IPS-18c (cell line): Measurements from ENCODE around the gene SLC27A4.

Source experiments
- H3K4me3 ChIP-seq: 2 replicates; pipeline ENCODE4 v1.7.0; 2013; ENCODE audit warnings: low read depth, mild to moderate bottlenecking, low read length, moderate library complexity; ENCODE audit not compliant: insufficient read depth
- H3K9me3 ChIP-seq: one replicate; pipeline ENCODE4 v1.6.1; 2013; ENCODE audit warnings: mild to moderate bottlenecking, low read length, moderate library complexity; ENCODE audit not compliant: control insufficient read depth, insufficient read depth

Gene SLC27A4

GRCh38 chr9:128382261-128382660 is 41.9 kb downstream of the SLC27A4 start:
- Histone ChIP-seq H3K9me3 (peaks cover 2% of the 10 kb centered on the region), H3K4me3 (peak overlapping the region; percentile 11; the same call in 1 of the 2 replicates)

DNA sequence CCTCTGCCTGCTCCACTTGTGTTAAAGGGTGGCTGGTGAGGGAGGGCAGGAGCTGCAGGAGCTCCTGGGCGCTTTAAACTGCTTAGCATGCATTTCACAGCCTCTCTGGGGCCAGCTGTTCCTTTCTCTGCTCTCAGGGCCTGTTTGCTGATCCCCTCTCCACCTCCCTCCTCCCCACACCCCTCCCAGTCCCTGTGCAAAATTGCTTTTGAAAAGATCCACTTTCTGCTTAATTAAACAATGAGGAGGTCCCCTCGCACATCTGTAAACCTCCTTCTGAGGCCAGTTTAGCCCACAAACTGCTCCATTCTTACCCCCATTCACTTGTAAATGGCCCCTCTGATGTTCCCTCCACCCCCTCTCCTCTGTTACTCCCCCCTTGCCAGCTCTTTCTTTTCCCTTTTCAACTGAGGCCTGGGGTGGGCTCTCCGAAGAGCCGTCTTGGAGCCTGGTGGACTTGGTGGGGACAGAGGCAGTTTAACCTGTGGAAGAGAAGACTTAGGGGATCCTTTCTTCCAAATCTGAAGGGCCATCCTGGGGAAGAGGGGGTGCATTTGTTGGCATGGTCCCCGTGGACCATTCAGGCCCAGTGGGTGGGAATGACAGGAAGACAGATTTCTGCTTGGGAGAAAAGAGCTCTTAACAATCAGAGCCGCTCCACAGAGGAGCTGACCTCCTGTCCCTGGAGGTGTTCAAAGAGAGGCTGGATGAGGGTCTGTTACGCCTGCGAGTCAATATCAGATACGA is 42.9 kb downstream of the SLC27A4 start:
- peak overlapping the region; percentile 11 for H3K4me3 ChIP-seq
- peaks cover 2% of the 10 kb centered on the region for H3K9me3 ChIP-seq

DNA sequence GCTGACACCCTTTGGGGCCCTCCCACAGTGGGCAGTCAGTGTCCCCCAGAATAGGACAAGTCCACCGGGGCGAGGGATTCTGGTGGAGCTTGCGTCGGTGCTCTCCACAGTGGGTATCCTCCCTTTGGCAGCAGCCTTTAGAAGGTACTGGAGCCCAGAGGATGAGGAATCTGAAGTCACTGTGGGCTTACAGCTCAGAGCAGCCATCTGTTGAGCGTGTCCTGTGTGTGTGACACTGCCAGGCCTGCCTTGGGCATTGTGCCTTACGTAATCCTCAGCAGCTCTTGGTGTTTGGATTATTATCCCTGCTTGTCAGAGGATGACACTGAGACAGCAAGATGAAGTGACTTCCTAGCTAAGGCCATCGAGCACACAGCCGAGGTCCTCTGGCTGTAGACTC is 43.5 kb downstream of the SLC27A4 start:
- peaks cover 2% of the 10 kb centered on the region for H3K9me3 ChIP-seq
- H3K4me3 ChIP-seq, result peak overlapping the region; percentile 2; the same call in 1 of the 2 replicates

DNA sequence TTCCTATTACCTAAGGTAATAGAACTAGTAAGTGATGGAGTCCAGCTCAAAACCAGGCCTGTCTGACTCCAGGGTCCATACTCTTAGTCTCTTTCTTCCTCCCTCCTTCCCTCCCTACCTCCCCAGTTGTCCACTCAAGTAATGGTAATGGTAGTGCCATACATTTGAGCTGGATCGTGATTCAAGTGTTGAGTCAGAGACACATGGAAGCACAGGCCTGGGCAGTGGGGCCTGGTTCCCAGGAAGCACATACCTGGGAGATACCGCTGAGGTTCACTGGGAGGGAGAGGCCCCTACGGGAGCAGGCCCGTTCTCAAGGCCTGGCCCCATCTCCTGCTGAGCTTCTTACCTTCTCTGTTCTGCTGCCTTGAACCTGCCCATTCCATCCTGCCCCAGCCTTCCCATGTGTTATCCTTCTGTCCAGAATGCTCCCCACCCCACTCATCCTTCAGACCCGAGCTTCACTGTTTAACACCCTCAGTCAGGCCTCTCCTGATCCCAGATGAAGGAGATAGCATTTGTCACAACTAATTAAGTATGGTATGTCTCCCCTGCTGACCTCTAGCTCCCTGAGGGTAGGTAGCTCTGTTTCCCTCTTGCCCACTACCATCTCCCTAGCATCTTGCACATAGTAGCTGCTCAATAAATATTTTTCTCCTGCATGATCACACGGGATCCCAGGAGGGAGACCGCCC is 44.6 kb downstream of the SLC27A4 start:
- Histone ChIP-seq H3K4me3 (no peak overlapping the region), H3K9me3 (peaks cover 2% of the 10 kb centered on the region)

GRCh38 chr9:128385496-128386460 is 45.5 kb downstream of the SLC27A4 start:
- no peak overlapping the region for H3K4me3 ChIP-seq
- H3K9me3 ChIP-seq, result no peaks in the 10 kb centered on the region

DNA sequence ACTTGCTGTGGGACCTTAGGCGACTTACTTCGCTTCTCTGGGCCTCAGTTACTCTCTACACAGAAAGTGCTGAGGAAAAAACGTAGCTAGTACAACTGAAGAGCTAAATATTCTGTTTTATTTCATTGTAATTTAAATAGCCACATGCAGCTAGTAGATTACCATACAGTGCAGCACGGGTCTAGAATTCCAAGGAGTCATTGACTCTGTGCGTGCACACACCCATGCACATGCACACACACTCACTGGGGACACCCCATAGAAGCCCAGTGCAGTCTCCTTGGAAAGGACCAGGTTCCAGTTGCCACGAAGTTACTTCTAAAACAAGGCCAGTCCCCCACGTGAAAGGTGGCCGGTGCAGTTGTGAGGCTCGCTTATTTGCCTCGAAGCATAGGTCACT is 47.8 kb downstream of the SLC27A4 start:
- H3K4me3 ChIP-seq, result no peak overlapping the region
- H3K9me3 ChIP-seq, result no peaks in the 10 kb centered on the region

GRCh38 chr9:128389395-128390149 is 49.2 kb downstream of the SLC27A4 start:
- no peaks in the 10 kb centered on the region for H3K9me3 ChIP-seq

GRCh38 chr9:128390150-128390812 is 50.0 kb downstream of the SLC27A4 start:
- no peaks in the 10 kb centered on the region for H3K9me3 ChIP-seq
- no peak overlapping the region for H3K4me3 ChIP-seq

More at GRCh38 chr9:128389395-128390149, 49.2 kb downstream of the SLC27A4 start:
- H3K4me3 ChIP-seq, result no peak overlapping the region

DNA sequence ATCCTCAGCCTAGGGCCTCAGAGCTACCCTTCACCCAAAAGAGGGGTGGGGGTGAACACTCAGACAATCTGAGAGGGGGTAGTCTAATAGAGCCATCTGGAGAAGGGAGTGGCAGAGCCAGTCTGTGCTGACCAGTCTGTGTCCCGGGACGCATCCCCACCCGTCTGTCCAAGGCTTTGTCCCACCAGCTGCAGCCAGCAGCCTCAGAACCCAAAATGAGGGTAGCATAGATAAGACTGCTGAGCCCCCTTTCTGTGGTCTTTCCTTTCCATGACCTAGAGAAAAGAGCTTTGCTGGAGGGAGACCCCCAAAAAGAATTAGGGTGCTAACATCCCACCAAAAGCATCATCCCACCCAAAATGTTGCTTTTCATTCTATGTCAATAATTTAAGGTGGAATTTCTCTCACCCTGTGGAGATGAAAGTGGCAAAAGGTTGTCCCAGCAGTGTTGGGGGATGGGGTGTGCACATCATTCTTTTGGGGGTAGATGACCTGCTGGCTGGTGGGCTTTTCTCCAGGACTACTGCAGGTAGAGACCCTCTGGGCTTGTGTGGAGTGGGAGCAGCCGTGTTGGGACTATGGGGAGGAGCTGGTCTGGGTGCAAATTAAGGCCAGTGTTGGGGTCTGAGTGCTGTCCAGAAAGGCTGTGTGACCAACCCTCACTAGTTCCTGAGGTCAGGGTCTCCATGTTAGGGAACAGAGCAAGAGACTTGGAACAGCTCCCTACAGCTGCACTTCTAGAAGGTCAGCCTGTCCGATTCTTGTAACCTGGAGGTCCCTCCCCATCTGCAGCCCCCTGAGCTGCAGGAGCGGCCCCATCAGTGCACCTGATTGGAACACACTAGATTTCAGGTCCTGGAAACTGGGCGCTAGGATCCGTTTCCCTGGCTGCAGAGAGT is 50.7 kb downstream of the SLC27A4 start:
- peak overlapping the region; percentile 57; the same call in 1 of the 2 replicates for H3K4me3 ChIP-seq
- H3K9me3 ChIP-seq, result no peaks in the 10 kb centered on the region

DNA sequence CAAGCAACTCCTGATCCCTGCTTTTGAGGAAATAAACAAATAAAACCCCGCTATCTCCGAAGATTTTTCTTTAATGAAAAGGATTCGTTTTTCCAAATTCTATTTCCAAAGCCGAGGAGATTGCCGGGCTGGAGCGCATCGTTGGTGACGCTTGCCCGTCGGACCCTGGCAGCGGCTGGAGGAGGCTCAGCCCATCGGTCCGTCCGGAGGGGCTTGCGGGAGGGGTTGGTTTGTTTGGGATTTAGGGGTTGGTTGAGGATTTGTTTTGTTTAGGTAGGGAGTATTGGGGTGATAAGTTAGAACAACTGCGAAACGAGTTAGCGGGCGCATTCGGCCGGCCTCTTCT is 51.6 kb downstream of the SLC27A4 start:
- no peaks in the 10 kb centered on the region for H3K9me3 ChIP-seq
- H3K4me3 ChIP-seq, result peak overlapping the region; percentile 57

- peak overlapping the region; percentile 57 for H3K4me3 ChIP-seq
Observed at GRCh38 chr9:128392302-128393144, 52.2 kb downstream of the SLC27A4 start.

GRCh38 chr9:128393145-128393775 is 52.9 kb downstream of the SLC27A4 start:
- Histone ChIP-seq H3K4me3 (peak overlapping the region; percentile 57; the same call in 1 of the 2 replicates), H3K9me3 (no peaks in the 10 kb centered on the region)

More at GRCh38 chr9:128392302-128393144, 52.2 kb downstream of the SLC27A4 start:
- no peaks in the 10 kb centered on the region for H3K9me3 ChIP-seq

- Histone ChIP-seq H3K9me3 (no peaks in the 10 kb centered on the region), H3K4me3 (0 out of 2 replicates have a peak overlapping the region, but pooled peaks have one; percentile 57)
Observed at GRCh38 chr9:128393970-128394369, 53.6 kb downstream of the SLC27A4 start.
